NCI-H82 (cell line): ENCODE measurements around the gene CEP250.
"Not testable (repeated sequence)": the region's sequence is repeated elsewhere in the genome, so short reads cannot be mapped to it uniquely, and the experiment has no call there.

Experiments
- DNase-seq: peaks from one replicate; lab custom pipeline; 2025; lab: John Stamatoyannopoulos, UW

The CEP250 gene

GRCh38 chr20:35451295-35451694 lies 4.1 kb upstream of the CEP250 start:
- DNase-seq, result no peak

- no peak for DNase-seq
Measured at GRCh38 chr20:35453647-35454046, 1.8 kb upstream of the CEP250 start.

- DNase-seq, result not testable (repeated sequence)
Measured at GRCh38 chr20:35456700-35457099, 1.3 kb downstream of the CEP250 start.

- peak; percentile 30 for DNase-seq
Measured at GRCh38 chr20:35457539-35457938, 2.1 kb downstream of the CEP250 start.

GRCh38 chr20:35458388-35458787 lies 3.0 kb downstream of the CEP250 start:
- DNase-seq, result peak; percentile 71

- no peak for DNase-seq
Measured at GRCh38 chr20:35461620-35462019, 6.2 kb downstream of the CEP250 start.

GRCh38 chr20:35462351-35462750 lies 7.0 kb downstream of the CEP250 start:
- peak; percentile 61 for DNase-seq

- DNase-seq, result peak; percentile 89
Measured at GRCh38 chr20:35463455-35464300, 8.3 kb downstream of the CEP250 start.

GRCh38 chr20:35465976-35466375 lies 10.6 kb downstream of the CEP250 start:
- no peak for DNase-seq

GRCh38 chr20:35466856-35467255 lies 11.5 kb downstream of the CEP250 start:
- DNase-seq, result no peak

- no peak for DNase-seq
Measured at GRCh38 chr20:35467339-35468224, 12.2 kb downstream of the CEP250 start.

- DNase-seq, result no peak
Measured at GRCh38 chr20:35468671-35469334, 13.4 kb downstream of the CEP250 start.

- no peak for DNase-seq
Measured at GRCh38 chr20:35472209-35472608, 16.8 kb downstream of the CEP250 start.

GRCh38 chr20:35473684-35474083 lies 18.3 kb downstream of the CEP250 start:
- DNase-seq, result no peak

- DNase-seq, result no peak
Measured at GRCh38 chr20:35474303-35474871, 19.0 kb downstream of the CEP250 start.

GRCh38 chr20:35476288-35476687 lies 20.9 kb downstream of the CEP250 start:
- no peak for DNase-seq

GRCh38 chr20:35478804-35479472 lies 23.5 kb downstream of the CEP250 start:
- DNase-seq, result peak; percentile 8

- DNase-seq, result no peak
Measured at GRCh38 chr20:35479798-35480197, 24.4 kb downstream of the CEP250 start.

- no peak for DNase-seq
Measured at GRCh38 chr20:35487479-35487878, 32.1 kb downstream of the CEP250 start.

GRCh38 chr20:35489717-35490116 lies 34.3 kb downstream of the CEP250 start:
- DNase-seq, result no peak

GRCh38 chr20:35490736-35491181 lies 35.4 kb downstream of the CEP250 start:
- DNase-seq, result no peak
